Omental fat pad (tissue), 4 donors: ENCODE data around the gene SLC9C1. TPM values are rescaled to one million over a fixed set of nuclear protein-coding genes. Genes with fewer than 3 reads are reported as not detected.
A peak's percentile ranks its signal among the peaks of the same experiment; 100 is the strongest.

ENCODE experiments used
- ATAC-seq: fragments of 150-250 bp; one replicate; pipeline ENCODE4 v1.9.1; 2016; ENCODE audit warnings: mild to moderate bottlenecking, moderate library complexity; ENCODE audit not compliant: low FRiP score
- DNase-seq: peaks from one replicate; pipeline ENCODE4 v3.0.0-alpha.2; 2019; ENCODE audit warnings: low spot score
- total RNA-seq, 4 donors: library from RNA; depleted of rRNA; stranded (reverse); fragments of >200 nt; gene quantifications; one replicate each; pipeline ENCODE4 v1.1.0, GENCODE V29; 2016
- TF ChIP-seq, protein P1 (sequence below), 3 donors: fragments of 450-650 bp; IDR thresholded peaks; one replicate each; pipeline ENCODE4 v1.5.1; 2016 to 2017; ENCODE audit warnings: antibody characterized with exemption in 3 of 3, mild to moderate bottlenecking in 3 of 3, moderate library complexity in 2 of 3

The SLC9C1 gene
- total RNA-seq, 4 donors from 2014 or later: 0.19 to 1.9 (median 1.1) TPM

DNA sequence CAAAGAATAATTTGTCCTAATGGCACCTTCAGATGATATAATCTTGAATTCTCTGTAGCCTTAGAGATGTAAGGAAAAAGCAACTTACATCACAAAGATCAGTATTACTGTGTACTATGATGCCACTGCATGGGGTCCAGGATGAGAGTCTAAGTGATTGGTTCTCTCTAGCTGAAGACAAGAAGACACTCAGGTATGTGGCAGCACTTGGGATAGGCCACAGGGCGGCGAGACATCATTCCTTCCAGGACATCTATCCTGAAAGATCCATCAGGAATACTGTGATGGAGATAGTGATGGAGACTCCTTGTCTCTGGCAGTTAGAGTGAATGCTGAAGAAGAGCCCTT, 41.4 kb upstream of the SLC9C1 start:
- DNase-seq (no peak), ATAC-seq (no peak)
- TF ChIP-seq, protein P1, sequence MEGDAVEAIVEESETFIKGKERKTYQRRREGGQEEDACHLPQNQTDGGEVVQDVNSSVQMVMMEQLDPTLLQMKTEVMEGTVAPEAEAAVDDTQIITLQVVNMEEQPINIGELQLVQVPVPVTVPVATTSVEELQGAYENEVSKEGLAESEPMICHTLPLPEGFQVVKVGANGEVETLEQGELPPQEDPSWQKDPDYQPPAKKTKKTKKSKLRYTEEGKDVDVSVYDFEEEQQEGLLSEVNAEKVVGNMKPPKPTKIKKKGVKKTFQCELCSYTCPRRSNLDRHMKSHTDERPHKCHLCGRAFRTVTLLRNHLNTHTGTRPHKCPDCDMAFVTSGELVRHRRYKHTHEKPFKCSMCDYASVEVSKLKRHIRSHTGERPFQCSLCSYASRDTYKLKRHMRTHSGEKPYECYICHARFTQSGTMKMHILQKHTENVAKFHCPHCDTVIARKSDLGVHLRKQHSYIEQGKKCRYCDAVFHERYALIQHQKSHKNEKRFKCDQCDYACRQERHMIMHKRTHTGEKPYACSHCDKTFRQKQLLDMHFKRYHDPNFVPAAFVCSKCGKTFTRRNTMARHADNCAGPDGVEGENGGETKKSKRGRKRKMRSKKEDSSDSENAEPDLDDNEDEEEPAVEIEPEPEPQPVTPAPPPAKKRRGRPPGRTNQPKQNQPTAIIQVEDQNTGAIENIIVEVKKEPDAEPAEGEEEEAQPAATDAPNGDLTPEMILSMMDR (IDR thresholded peaks at IDR 0.05): no peak

DNA sequence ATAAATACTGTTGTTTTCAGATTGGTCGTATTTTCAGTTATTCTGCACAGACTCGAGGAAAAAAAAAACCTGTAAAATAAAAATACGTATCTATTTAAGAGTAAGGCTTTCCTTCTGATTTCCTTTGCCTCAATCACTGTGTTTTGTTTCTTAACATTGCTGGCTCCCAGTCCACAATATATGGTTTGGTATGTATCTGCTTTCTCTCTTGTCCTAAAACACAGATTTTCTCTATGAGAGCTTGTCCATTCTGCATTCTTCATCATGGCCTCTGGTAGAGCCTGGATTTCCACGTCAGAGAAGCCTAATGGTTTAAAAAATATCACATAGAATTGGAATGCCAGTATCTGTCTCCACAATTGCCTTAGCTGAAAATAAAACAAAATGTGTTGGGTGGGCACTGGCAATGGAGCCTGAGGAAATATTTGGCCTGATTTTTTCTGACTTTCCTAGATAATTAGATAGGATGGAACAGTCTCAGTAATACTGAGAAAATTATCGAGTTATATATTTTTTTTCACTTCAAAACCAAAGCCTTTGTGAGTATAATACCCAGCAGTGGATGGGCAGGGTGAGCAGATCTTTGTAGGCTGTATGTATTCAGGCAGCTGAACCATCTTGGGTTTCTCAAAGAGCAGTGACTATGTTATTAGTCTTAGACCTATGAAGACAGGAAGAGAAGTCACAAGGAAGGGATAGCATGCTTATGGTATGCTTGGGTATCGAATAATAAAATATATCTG, 40.8 kb upstream of the SLC9C1 start:
- no peak for DNase-seq
- TF ChIP-seq, protein P1 (IDR thresholded peaks at IDR 0.05): no peak
- ATAC-seq: no peak

- no peak for DNase-seq
- peak; percentile 31 for ATAC-seq
- TF ChIP-seq, protein P1 (IDR thresholded peaks at IDR 0.05): no peak
These were observed 39.6 kb upstream of the SLC9C1 start for GRCh38 chr3:112333381-112334317.

GRCh38 chr3:112333002-112333380, 39.0 kb upstream of the SLC9C1 start, which contains the start of gene CD200:
Gene CD200 (plus strand): TSS chr3:112333156. CDS start chr3:112333213, 57 bp downstream.
- TF ChIP-seq, protein P1 (IDR thresholded peaks at IDR 0.05): no peak
- ATAC-seq: peak; percentile 87
- peak; percentile 33 for DNase-seq

DNA sequence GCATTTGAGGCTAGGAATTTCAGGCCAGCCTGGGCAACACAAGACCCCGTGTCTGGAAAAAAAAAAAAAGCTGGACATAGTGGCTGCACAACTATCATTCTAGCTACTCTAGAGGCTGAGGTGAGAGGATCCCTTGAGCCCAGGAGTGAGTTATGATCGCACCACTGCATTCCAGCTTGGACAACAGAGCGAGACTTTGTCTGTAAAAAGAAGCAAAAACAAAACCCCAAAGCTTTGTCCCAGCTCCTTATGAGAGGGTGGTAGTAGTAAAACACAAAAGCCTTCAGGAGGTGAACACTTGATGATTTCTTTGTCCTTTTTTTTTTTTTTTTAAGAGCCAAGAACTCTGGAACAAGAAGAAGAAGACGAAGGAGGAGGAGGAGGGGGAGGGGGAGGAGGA, 37.8 kb upstream of the SLC9C1 start:
- TF ChIP-seq, protein P1 (IDR thresholded peaks at IDR 0.05): no peak
- DNase-seq: no peak
- no peak for ATAC-seq

DNA sequence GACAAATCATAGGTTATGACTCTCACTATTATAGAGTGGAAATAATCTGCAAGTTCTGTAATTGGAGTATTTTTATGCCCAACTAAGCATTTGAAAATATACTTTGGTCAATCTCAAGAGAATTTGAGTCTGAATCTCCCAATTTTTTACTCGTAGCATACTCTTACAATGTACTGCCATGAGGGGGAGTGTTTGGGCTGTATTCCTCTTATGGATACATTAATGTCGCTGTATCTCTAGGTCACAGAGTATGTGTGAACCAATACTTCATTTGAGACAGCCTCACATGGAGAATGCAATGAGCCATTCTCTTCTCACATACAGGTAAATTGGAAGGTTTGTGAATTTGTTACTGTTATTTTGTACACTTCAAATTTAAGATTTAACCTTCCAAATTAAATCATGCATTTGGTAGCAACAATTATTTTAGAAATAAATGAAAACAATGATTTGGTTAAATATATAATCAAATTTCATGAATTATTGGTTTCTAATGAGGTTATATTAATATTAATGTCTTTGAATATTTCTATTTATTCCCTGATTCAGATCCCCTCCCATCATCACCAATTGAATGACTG, 33.4 kb upstream of the SLC9C1 start:
- TF ChIP-seq, protein P1 (IDR thresholded peaks at IDR 0.05): peak in 2 of 3 donors; percentile 2 to 16
- ATAC-seq (peak; percentile 66), DNase-seq (no peak)
